Keratinocyte (primary cell): ENCODE measurements around the gene ZNF23. TPM values are rescaled to one million over a fixed set of nuclear protein-coding genes. Genes with fewer than 3 reads are reported as not detected.

Source experiments
- DNase-seq: peaks from one replicate; pipeline ENCODE4 v3.0.0-alpha.2; 2011; ENCODE audit warnings: low read depth, missing footprints, low spot score
- FAIRE-seq: peaks from 2 replicates; lab custom pipeline; 2011; peaks lifted over from hg19 to GRCh38; lab: Jason Lieb, UNC
- H2AFZ ChIP-seq: 2 replicates; pipeline ENCODE4 v1.6.0; 2012; ENCODE audit warnings: low read length, control low read depth, inconsistent platforms; ENCODE audit not compliant: control insufficient read depth
- H3K27ac ChIP-seq: 2 replicates; pipeline ENCODE4 v1.5.1; 2011; ENCODE audit warnings: low read length; ENCODE audit not compliant: control insufficient read depth, insufficient read depth
- H3K27me3 ChIP-seq: 3 replicates; pipeline ENCODE4 v1.6.0; 2011; ENCODE audit warnings: low read length; ENCODE audit not compliant: control insufficient read depth, insufficient read depth; ENCODE audit errors: extremely low read depth
- H3K36me3 ChIP-seq, 2 experiments: 2 replicates in 1 of 2; 3 replicates in 1 of 2; pipeline ENCODE4 v1.5.1; 2011; ENCODE audit warnings: low read length in 2 of 2, mild to moderate bottlenecking in 1 of 2; ENCODE audit not compliant: control insufficient read depth in 2 of 2, insufficient read depth in 2 of 2; ENCODE audit errors: extremely low read depth in 1 of 2
- H3K4me1 ChIP-seq: 3 replicates; pipeline ENCODE4 v1.5.1; 2011; ENCODE audit warnings: low read length; ENCODE audit not compliant: control insufficient read depth, insufficient read depth; ENCODE audit errors: extremely low read depth
- H3K4me2 ChIP-seq: 3 replicates; pipeline ENCODE4 v1.6.0; 2011; ENCODE audit warnings: low read depth, low read length; ENCODE audit not compliant: control insufficient read depth, insufficient read depth; ENCODE audit errors: extremely low read depth
- H3K4me3 ChIP-seq, 3 experiments: fragments of 200-600 bp in 1 of 3; sonication (generic) in 1 of 3; 2 replicates in 2 of 3; 3 replicates in 1 of 3; pipeline ENCODE4 v1.5.1; 2011 to 2016; ENCODE audit warnings: low read length in 3 of 3, mild to moderate bottlenecking in 3 of 3, control low read depth in 2 of 3, inconsistent platforms in 1 of 3, low read depth in 1 of 3, mixed read lengths in 1 of 3, mixed run types in 1 of 3, moderate library complexity in 1 of 3; ENCODE audit not compliant: control insufficient read depth in 2 of 3, insufficient read depth in 2 of 3; ENCODE audit errors: extremely low read depth in 1 of 3
- H3K79me2 ChIP-seq: 2 replicates; pipeline ENCODE4 v1.6.0; 2012; ENCODE audit warnings: low read length; ENCODE audit not compliant: control insufficient read depth, insufficient read depth
- H3K9ac ChIP-seq: 3 replicates; pipeline ENCODE4 v1.6.0; 2011; ENCODE audit warnings: low read length; ENCODE audit not compliant: control insufficient read depth, insufficient read depth; ENCODE audit errors: extremely low read depth
- H3K9me1 ChIP-seq: 3 replicates; pipeline ENCODE4 v1.6.0; 2011; ENCODE audit warnings: low read length; ENCODE audit not compliant: control insufficient read depth, insufficient read depth; ENCODE audit errors: extremely low read depth
- H3K9me3 ChIP-seq: 2 replicates; pipeline ENCODE4 v1.5.1; 2012; ENCODE audit warnings: low read depth, low read length; ENCODE audit not compliant: control insufficient read depth
- H4K20me1 ChIP-seq: 3 replicates; pipeline ENCODE4 v1.6.0; 2011; ENCODE audit warnings: low read length; ENCODE audit not compliant: control insufficient read depth, insufficient read depth; ENCODE audit errors: extremely low read depth
- CTCF ChIP-seq, 3 experiments: IDR thresholded peaks in 1 of 3; conservative IDR thresholded peaks in 1 of 3; optimal IDR thresholded peaks in 1 of 3; 2 replicates in 2 of 3; 3 replicates in 1 of 3; pipeline versions ENCODE3 to v1.5.1; 2011; ENCODE audit warnings: low read length in 3 of 3, mild to moderate bottlenecking in 3 of 3, moderate library complexity in 2 of 3, control low read depth in 1 of 3, inconsistent platforms in 1 of 3; ENCODE audit not compliant: insufficient read depth in 2 of 3; ENCODE audit errors: extremely low read depth in 1 of 3
- EZH2 ChIP-seq: IDR thresholded peaks from one replicate; pipeline ENCODE4 v1.6.1; 2012; ENCODE audit warnings: inconsistent platforms, mild to moderate bottlenecking, low read length, moderate library complexity
- dilution Hi-C: fragments of 300-500 bp; cut with MboI; formaldehyde crosslinking; loops from one replicate; pipeline ENCODE4 v1.7.0; 2020; ENCODE audit warnings: low sequenced_read_pairs; ENCODE audit not compliant: extremely low pct_ligation_motif_present
- polyA plus RNA-seq, 5 experiments: library from polyadenylated mRNA; depleted of rRNA in 3 of 5; stranded (reverse) in 3 of 5; stranded (forward) in 1 of 5; unstranded in 1 of 5; fragments of >200 nt; gene quantifications; 1 replicate in 1 of 5; 2 replicates in 3 of 5; 3 replicates in 1 of 5; pipeline versions ENCODE4 v1.2.1 to v1.2.3, GENCODE V29; 2011 to 2012; ENCODE audit warnings: missing spikeins in 2 of 5, low read depth in 1 of 5, low replicate concordance in 1 of 5

Gene ZNF23
- polyA plus RNA-seq, 1 donor (not counting 4 experiments of a cell fraction or from before 2014, with no cell fraction given) = 8.2 TPM

- Histone ChIP-seq H3K4me1 (no peaks in the 10 kb centered on the region), H3K36me3 (no peaks in the 10 kb centered on the region), H3K4me3 (no peak overlapping the region), H3K9me3 (no peaks in the 10 kb centered on the region), H3K27me3 (peaks cover 7% of the 10 kb centered on the region), H3K27ac (no peak overlapping the region), H2AFZ (no peak overlapping the region), H4K20me1 (no peaks in the 10 kb centered on the region), H3K4me2 (no peak overlapping the region), H3K9me1 (no peaks in the 10 kb centered on the region), H3K9ac (no peak overlapping the region), H3K79me2 (no peaks in the 10 kb centered on the region)
- DNase-seq (no peak), FAIRE-seq (no peak)
- TF ChIP-seq CTCF (optimal IDR thresholded peaks at IDR 0.05 in 1 of 3, IDR thresholded peaks at IDR 0.05 in 1 of 3, conservative IDR thresholded peaks at IDR 0.05 in 1 of 3; ENCODE audit: extremely low read depth in 1 of 3, insufficient read depth in 2 of 3, low read length in 3 of 3) (no peak), EZH2 (no peak)
- dilution Hi-C loops = no loop called here
Observed at GRCh38 chr16:71428883-71429282, 33.2 kb downstream of the ZNF23 start.

- DNase-seq = no peak
- no peaks in the 10 kb centered on the region for H3K9me3 ChIP-seq
- no peaks in the 10 kb centered on the region for H3K4me1 ChIP-seq
- no peaks in the 10 kb centered on the region for H3K79me2 ChIP-seq
- H3K36me3 ChIP-seq = no peaks in the 10 kb centered on the region
- H3K9ac ChIP-seq = no peak overlapping the region
- H3K27ac ChIP-seq = no peak overlapping the region
- H3K9me1 ChIP-seq = no peaks in the 10 kb centered on the region
- no peak overlapping the region for H3K4me3 ChIP-seq
- TF ChIP-seq CTCF (optimal IDR thresholded peaks at IDR 0.05 in 1 of 3, IDR thresholded peaks at IDR 0.05 in 1 of 3, conservative IDR thresholded peaks at IDR 0.05 in 1 of 3; ENCODE audit: extremely low read depth in 1 of 3, insufficient read depth in 2 of 3, low read length in 3 of 3) = no peak
- no peak for TF ChIP-seq EZH2
- peaks cover 7% of the 10 kb centered on the region for H3K27me3 ChIP-seq
- FAIRE-seq = no peak
- no peaks in the 10 kb centered on the region for H4K20me1 ChIP-seq
- H2AFZ ChIP-seq = no peak overlapping the region
- H3K4me2 ChIP-seq = no peak overlapping the region
- dilution Hi-C loops = no loop called here
Observed at GRCh38 chr16:71428385-71428784, 33.7 kb downstream of the ZNF23 start.
